NCI-H2196 (cell line): ENCODE results near the gene MICAL2.

Experiments used
- DNase-seq: peaks from one replicate; lab custom pipeline; 2025; ENCODE audit not compliant: unreplicated experiment; lab: John Stamatoyannopoulos, UW

MICAL2 gene

GRCh38 chr11:12200991-12201985 is 90.9 kb downstream of the MICAL2 start:
- DNase-seq = no peak

GRCh38 chr11:12202661-12203310 is 92.4 kb downstream of the MICAL2 start:
- DNase-seq = no peak

DNA sequence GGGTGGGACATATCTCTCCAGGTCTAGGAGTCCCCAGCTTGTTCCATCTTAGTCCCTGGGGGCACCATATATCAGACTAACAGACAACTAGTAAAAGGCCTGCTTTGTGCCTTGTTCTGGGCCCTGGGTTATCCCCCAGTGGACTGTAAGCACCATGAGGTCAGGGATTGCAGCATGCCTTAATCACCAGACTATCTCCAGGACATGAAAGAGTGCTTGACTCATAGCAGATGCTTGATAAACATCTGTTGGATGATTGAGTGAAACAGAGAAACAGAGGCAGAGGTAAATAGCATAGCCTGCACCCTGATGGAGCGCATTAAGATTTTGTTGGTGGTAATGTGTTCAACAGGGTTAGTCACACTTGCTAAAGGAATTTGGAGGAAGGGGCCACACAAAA is 94.1 kb downstream of the MICAL2 start:
- DNase-seq = no peak

DNA sequence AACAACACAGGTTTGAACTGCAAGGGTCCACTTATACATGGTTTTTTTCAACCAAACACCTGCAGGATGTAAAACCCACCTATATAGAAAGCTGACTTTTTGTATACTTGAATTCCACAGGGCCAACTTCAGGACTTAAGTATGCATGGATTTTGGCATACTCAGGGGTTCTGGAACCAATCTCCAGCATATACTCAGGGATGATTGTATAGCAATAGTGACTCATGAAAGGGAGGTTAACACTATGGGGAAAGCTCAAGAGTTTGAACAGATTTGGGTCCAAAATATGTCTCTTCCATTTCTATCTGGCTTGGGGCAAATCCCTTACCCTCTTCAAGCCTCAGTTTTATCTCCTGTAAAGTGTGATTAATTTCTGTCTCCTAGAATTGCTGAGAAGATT is 94.9 kb downstream of the MICAL2 start:
- no peak for DNase-seq

GRCh38 chr11:12206529-12206928 is 96.1 kb downstream of the MICAL2 start:
- no peak for DNase-seq

GRCh38 chr11:12207384-12208150 is 97.2 kb downstream of the MICAL2 start:
- no peak for DNase-seq

DNA sequence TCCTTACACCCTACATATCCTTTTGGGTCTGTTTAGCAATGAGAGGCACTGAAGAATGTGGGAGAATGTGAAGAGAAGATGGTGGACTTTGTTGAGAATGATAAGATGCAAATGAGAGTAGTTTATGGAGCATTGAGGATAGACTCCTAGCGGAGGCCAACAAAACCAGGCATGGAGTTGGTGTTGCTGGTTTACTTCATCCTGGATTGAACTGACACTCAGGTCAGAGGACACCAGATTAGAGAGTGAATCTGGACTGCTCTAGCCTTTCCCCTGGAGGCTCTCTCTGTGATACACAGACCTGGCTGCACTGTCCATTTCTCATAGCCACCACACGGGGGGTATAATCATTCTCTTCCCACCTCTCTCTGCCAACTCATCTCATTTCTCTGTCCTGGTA is 98.7 kb downstream of the MICAL2 start:
- no peak for DNase-seq

GRCh38 chr11:12210200-12210599 is 99.8 kb downstream of the MICAL2 start:
- no peak for DNase-seq

- no peak for DNase-seq
Observed at GRCh38 chr11:12211331-12212065, 101.1 kb downstream of the MICAL2 start.

- DNase-seq = no peak
Observed at GRCh38 chr11:12212174-12212820, 101.9 kb downstream of the MICAL2 start.

DNA sequence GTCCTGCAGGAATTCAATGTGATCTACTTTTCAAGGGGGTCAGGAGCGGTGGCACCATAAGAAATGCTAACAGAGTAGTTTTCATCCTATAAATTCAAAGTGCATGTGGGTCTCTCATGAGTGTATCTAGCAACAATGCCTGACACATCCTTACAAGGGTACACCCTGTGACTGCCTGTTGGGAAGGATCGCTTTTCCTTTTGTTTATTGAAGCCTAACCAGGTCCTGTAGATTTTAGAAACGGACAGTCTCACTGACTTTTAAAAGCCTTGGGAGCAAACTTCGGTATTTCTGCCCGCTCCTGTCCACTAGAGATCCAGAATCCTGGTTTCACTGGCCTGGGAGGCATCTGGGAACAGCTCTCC is 102.4 kb downstream of the MICAL2 start:
- DNase-seq = no peak

DNA sequence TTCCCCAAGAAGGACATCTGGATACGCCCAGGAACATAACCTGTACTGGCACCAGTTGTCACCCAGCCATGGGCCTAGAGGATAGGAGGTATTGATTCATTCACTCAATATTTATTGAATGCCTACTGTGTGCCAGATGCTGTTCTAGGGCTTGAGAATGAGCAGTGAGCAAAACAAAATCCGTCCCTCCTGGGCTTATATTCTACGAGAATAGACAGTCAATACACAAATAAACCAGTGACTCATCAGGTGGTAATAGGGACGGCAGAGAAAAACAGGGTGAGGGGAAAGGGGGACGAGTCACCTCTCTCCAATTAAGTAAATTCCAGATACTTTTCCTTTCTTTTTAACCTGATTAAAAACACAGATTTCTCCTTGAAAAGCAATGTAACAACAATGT is 103.5 kb downstream of the MICAL2 start:
- no peak for DNase-seq

- no peak for DNase-seq
Observed at GRCh38 chr11:12214751-12215150, 104.4 kb downstream of the MICAL2 start.

GRCh38 chr11:12215181-12215593 is 104.8 kb downstream of the MICAL2 start:
- DNase-seq = peak; percentile 17

DNA sequence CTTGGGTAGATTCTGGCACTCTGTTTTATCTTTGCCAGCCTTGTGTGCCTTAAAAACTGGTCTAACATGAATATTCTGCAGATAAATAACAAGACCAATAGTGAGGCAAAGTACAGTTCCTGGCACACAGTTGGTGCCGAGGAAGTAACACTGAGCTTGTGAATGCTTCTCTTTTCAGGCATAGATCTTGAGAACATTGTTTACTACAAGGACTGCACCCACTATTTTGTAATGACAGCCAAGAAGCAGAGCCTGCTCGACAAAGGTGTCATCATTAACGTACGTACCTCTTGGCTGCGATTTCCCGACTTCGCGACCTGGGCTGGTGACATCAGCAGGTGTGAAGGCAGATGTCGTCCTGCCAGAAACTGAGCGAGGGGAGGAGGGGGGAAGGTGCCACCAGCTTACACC is 105.7 kb downstream of the MICAL2 start:
- DNase-seq = no peak

DNA sequence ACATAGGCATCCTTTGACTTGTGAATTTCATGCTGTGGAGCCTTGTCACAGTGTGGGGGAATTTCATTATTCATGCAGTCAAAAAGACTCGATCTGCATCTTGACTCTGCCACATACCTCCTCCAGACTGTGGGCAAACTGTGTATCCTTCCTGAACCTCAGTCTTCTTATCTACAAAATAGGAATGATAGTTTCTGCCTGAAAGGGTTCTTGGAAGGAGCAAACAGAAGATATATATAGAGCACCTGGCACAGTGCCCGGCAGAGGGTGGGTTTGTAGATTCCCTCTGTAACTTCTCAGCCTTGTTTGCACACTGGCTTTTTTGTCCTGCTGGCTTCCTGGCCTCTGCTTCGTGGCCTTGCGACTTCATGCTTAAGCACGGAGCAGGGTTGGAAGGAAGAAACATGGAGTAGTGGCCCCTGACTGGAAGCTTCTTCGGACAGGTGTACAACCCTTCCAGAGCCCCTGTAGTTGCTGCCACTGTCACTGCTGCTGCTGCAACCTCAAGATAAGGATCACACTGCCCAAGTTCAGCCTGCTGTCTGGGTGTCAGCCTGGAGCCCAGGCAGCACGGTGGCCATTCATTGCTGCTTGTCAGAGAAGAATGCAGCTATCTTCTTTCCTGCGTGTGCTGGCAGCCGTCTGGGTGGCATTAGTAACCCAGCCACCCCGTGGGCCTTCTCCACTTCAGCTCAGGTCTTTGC is 106.4 kb downstream of the MICAL2 start:
- no peak for DNase-seq

- no peak for DNase-seq
Observed at GRCh38 chr11:12217879-12218278, 107.5 kb downstream of the MICAL2 start.

DNA sequence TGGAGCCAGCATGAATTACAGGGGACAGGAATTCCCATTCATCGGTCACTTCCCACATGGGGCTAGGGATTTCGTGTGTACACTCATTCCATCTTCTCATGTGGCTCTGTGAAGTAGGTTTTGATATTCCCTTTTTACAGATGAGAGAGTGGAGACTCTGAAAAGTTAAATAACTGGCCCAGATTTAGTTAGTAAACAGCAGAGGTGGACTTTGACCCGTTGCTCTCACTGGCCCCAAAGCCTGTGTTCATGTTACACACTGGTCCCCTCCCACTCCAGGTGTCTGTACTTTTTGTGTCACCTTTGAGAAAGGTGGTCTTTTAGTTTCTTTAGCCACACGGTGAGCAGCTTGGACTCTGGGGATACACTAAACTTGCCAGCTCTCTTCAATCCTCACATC is 108.5 kb downstream of the MICAL2 start:
- DNase-seq = no peak

DNA sequence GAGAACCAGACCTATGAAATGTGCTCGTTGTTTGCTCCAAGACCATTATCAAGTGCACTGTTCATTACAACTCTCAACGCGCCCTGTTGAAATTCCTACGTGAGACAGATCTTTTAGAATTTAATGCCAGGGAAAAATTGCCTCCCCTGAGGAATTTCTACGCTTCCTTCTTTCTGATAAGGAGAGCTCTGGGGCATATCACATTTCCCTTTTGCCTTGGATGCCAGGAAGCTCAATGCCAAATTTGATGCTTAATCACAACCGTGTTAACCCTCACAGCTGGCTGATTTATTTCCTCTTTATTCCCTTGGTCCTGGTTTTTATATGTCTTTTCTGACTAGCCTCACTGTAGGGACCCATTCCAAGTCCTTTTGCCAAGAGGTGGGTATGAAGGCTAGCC is 109.4 kb downstream of the MICAL2 start:
- DNase-seq = no peak

DNA sequence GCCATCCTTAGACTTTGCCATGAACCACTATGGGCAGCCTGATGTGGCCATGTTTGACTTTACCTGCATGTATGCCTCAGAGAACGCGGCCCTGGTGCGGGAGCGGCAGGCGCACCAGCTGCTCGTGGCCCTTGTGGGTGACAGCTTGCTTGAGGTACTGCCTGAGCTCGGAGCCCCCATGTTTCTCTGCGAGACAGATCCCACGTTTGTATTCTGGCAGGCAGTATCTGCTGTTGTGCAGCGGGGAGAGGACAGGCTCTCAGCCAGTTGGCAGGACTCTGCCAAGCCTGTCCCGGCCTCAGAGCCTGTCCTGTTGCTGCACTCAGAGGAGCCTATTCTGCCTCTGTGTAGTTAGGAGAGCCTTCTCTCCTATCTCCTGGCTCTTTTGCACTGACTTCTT is 109.9 kb downstream of the MICAL2 start:
- no peak for DNase-seq
